ENCODE data around the gene CNTNAP5. TPM values are rescaled to one million over a fixed set of nuclear protein-coding genes. Genes with fewer than 3 reads are reported as not detected.

CNTNAP5 gene
- total and polyA plus RNA-seq, 2 of the 8 experiments (the other 6 are each of a cell fraction or from before 2014, with no cell fraction given): 0.11 to 0.76 TPM

GRCh38 chr2:124354466-124354865 lies 329.4 kb downstream of the CNTNAP5 start:
- ChIA-PET POLR2A (ENCODE audit: partially characterized antibody) (no interaction called here), CTCF (ENCODE audit: partially characterized antibody) (interaction anchor here (1.1 kb wide), 1 partner anchor 29 kb away, joined by 3 read pairs; no protein-coding TSS in a partner anchor)
- DNase-seq (ENCODE audit: low read depth in 1 of 2, low spot score in 2 of 2): no peak
- 96% methylated on average over 3 of the region's 3 CpGs; no CpG with 5 or more reads in 1 of the 2 experiments for WGBS, 2 experiments (ENCODE audit: extremely low coverage in 1 of 2, insufficient coverage in 1 of 2, insufficient read length in 1 of 2, insufficient replicate concordance in 2 of 2, low coverage in 1 of 2, low lambda C conversion rate in 2 of 2, missing lambda C conversion rate in 1 of 2)
- Histone ChIP-seq H3K56ac (replicated peaks; ENCODE audit: insufficient read length, low read depth, low read length) (no peak overlapping the region), H3K23ac (ENCODE audit: insufficient read length) (no peak overlapping the region), H4K8ac (ENCODE audit: extremely low read depth, insufficient read depth, low read length) (no peak overlapping the region), H2AK5ac (ENCODE audit: low read depth, low read length) (no peak overlapping the region), H4K91ac (replicated peaks; ENCODE audit: insufficient read length, low read length) (no peak overlapping the region), H3K23me2 (ENCODE audit: low read depth, low read length) (no peaks in the 10 kb centered on the region), H3K4ac (replicated peaks; ENCODE audit: insufficient read length, low read depth, low read length) (no peak overlapping the region), H3K9ac (replicated peaks in 1 of 4; ENCODE audit: extremely low read depth in 1 of 4, low read depth in 3 of 4, low read length in 3 of 4) (no peak overlapping the region), H2BK15ac (ENCODE audit: low read length) (no peak overlapping the region), H3K27ac (ENCODE audit: low read depth, low read length) (no peak overlapping the region), H3K14ac (ENCODE audit: insufficient read length) (no peak overlapping the region), H3K79me1 (ENCODE audit: low read depth, low read length) (no peaks in the 10 kb centered on the region), H3K4me1 (replicated peaks in 1 of 4; ENCODE audit: control insufficient read depth in 3 of 4, insufficient read depth in 4 of 4, low read length in 3 of 4) (no peaks in the 10 kb centered on the region), H3K27me3 (replicated peaks in 1 of 4; ENCODE audit: control insufficient read depth in 3 of 4, extremely low read depth in 1 of 4, insufficient read depth in 3 of 4, low read length in 3 of 4) (no peaks in the 10 kb centered on the region), H2BK12ac (ENCODE audit: low read depth, low read length) (no peak overlapping the region), H3K18ac (ENCODE audit: extremely low read depth, low read length) (no peak overlapping the region), H2AFZ (ENCODE audit: low read length) (peak overlapping the region; percentile 8; the same call in 1 of the 2 replicates), H3K36me3 (ENCODE audit: control insufficient read depth in 2 of 4, insufficient read depth in 4 of 4, low read length in 3 of 4) (no peaks in the 10 kb centered on the region), H3K79me2 (ENCODE audit: control insufficient read depth in 1 of 2, insufficient read depth in 2 of 2, low read length in 2 of 2) (no peaks in the 10 kb centered on the region), H3K4me2 (ENCODE audit: insufficient read depth in 1 of 2, low read depth in 2 of 2, low read length in 2 of 2) (no peak overlapping the region), H2BK20ac (ENCODE audit: low read length) (no peak overlapping the region), H2BK5ac (ENCODE audit: low read depth, low read length) (no peak overlapping the region), H4K20me1 (replicated peaks in 1 of 2; ENCODE audit: control insufficient read depth in 1 of 2, insufficient read depth in 2 of 2, low read length in 2 of 2) (no peaks in the 10 kb centered on the region), H3K9me3 (ENCODE audit: insufficient read depth in 2 of 2, low read depth in 1 of 2, low read length in 1 of 2) (no peaks in the 10 kb centered on the region), H3K4me3 (ENCODE audit: extremely low read depth in 1 of 4, insufficient read depth in 2 of 4, low read depth in 3 of 4, low read length in 4 of 4) (no peak overlapping the region), H4K5ac (ENCODE audit: insufficient read length, low read depth, low read length) (no peak overlapping the region), H2BK120ac (replicated peaks; ENCODE audit: low read depth, low read length) (no peak overlapping the region)
- FAIRE-seq: no peak
- no peak for TF ChIP-seq MAX (IDR thresholded peaks at IDR 0.05)
- no peak for TF ChIP-seq GTF2F1 (IDR thresholded peaks at IDR 0.05; ENCODE audit: borderline replicate concordance, low read depth, low read length)
- TF ChIP-seq KDM1A (IDR thresholded peaks at IDR 0.05; ENCODE audit: borderline replicate concordance, low read length): no peak
- no peak for TF ChIP-seq SP1 (IDR thresholded peaks at IDR 0.05; ENCODE audit: low read depth, low read length)
- TF ChIP-seq RAD21 (IDR thresholded peaks at IDR 0.05 in 1 of 2, conservative IDR thresholded peaks at IDR 0.05 in 1 of 2; ENCODE audit: low read depth in 2 of 2, low read length in 2 of 2): no peak
- TF ChIP-seq ASH2L (IDR thresholded peaks at IDR 0.05; ENCODE audit: low read length): no peak
- TF ChIP-seq TAF7 (optimal IDR thresholded peaks at IDR 0.05; ENCODE audit: borderline replicate concordance, low read depth, low read length): no peak
- no peak for TF ChIP-seq POLR2A (IDR thresholded peaks at IDR 0.05; ENCODE audit: control extremely low read depth in 1 of 2, low read depth in 2 of 2, low read length in 2 of 2)
- no peak for TF ChIP-seq TCF12 (IDR thresholded peaks at IDR 0.05; ENCODE audit: low read depth, low read length)
- TF ChIP-seq HDAC2 (IDR thresholded peaks at IDR 0.05; ENCODE audit: borderline replicate concordance in 1 of 2, low read depth in 2 of 2, low read length in 2 of 2): no peak

Measured in H1 (cell line).